Activated CD8-positive, alpha-beta memory T cell treated with anti-CD3 and anti-CD28 coated beads, Interleukin-2, amount 10 ng/mL, durations not matched to agents 7 days and 5 days (primary cell): ENCODE measurements around the gene ERI3. TPM values are rescaled to one million over a fixed set of nuclear protein-coding genes. Genes with fewer than 3 reads are reported as not detected.

Source experiments
- ATAC-seq: fragments of 150-1000 bp; cut with Tn5 transposase; one replicate; pipeline ENCODE4 v1.10.0; 2021; ENCODE audit warnings: moderate library complexity
- CTCF ChIA-PET: fragments of 350-600 bp; sonication (Branson Sonifier 250); formaldehyde crosslinking; loops from one replicate; lab custom pipeline; 2021; ENCODE audit warnings: antibody characterized with exemption; lab: Charles Lee
- DNase-seq: peaks from one replicate; pipeline ENCODE4 v3.0.0-alpha.2; 2020
- H3K27ac Mint-ChIP-seq: one replicate; pipeline ENCODE4 v1.8.0; 2021; ENCODE audit warnings: mild to moderate bottlenecking, mixed read lengths
- H3K27me3 Mint-ChIP-seq: one replicate; pipeline ENCODE4 v1.8.0; 2021; ENCODE audit warnings: mixed read lengths
- H3K36me3 Mint-ChIP-seq: one replicate; pipeline ENCODE4 v1.8.0; 2021; ENCODE audit warnings: mild to moderate bottlenecking, mixed read lengths
- H3K4me1 Mint-ChIP-seq: one replicate; pipeline ENCODE4 v1.8.0; 2021; ENCODE audit warnings: mixed read lengths
- H3K4me3 Mint-ChIP-seq: one replicate; pipeline ENCODE4 v1.8.0; 2021; ENCODE audit warnings: mild to moderate bottlenecking, moderate library complexity, mixed read lengths
- H3K9me3 Mint-ChIP-seq: one replicate; pipeline ENCODE4 v1.8.0; 2022; ENCODE audit warnings: low read depth, mixed read lengths
- total RNA-seq, 2 experiments: library from RNA; stranded (reverse); gene quantifications; one replicate each; pipeline ENCODE4 v1.2.3, GENCODE V29; 2021

The ERI3 gene
- total RNA-seq, 2 experiments from 2014 or later = 27.2 to 30.4 TPM

- Mint-ChIP-seq H3K27ac (no peak overlapping the region), H3K4me1 (no peaks in the 10 kb centered on the region), H3K4me3 (no peak overlapping the region), H3K9me3 (no peaks in the 10 kb centered on the region), H3K27me3 (no peaks in the 10 kb centered on the region), H3K36me3 (peaks cover 3% of the 10 kb centered on the region)
- CTCF ChIA-PET = interaction anchor here (1.0 to 1.7 kb wide), 2 partner anchors 11 to 105 kb away, joined by 3 to 8 read pairs; no protein-coding TSS in a partner anchor
- no peak for ATAC-seq
- DNase-seq = no peak
These were observed 32.7 kb downstream of the ERI3 start for GRCh38 chr1:44322367-44322766.

GRCh38 chr1:44321466-44321865 lies 33.6 kb downstream of the ERI3 start:
- DNase-seq (no peak), ATAC-seq (no peak)
- Mint-ChIP-seq H3K36me3 (peaks cover 3% of the 10 kb centered on the region), H3K27ac (no peak overlapping the region), H3K4me3 (no peak overlapping the region), H3K4me1 (peaks cover 8% of the 10 kb centered on the region), H3K9me3 (no peaks in the 10 kb centered on the region), H3K27me3 (no peaks in the 10 kb centered on the region)
- CTCF ChIA-PET = interaction anchor here (1.7 kb wide), 1 partner anchor 104 kb away, joined by 8 read pairs; no protein-coding TSS in a partner anchor

DNA sequence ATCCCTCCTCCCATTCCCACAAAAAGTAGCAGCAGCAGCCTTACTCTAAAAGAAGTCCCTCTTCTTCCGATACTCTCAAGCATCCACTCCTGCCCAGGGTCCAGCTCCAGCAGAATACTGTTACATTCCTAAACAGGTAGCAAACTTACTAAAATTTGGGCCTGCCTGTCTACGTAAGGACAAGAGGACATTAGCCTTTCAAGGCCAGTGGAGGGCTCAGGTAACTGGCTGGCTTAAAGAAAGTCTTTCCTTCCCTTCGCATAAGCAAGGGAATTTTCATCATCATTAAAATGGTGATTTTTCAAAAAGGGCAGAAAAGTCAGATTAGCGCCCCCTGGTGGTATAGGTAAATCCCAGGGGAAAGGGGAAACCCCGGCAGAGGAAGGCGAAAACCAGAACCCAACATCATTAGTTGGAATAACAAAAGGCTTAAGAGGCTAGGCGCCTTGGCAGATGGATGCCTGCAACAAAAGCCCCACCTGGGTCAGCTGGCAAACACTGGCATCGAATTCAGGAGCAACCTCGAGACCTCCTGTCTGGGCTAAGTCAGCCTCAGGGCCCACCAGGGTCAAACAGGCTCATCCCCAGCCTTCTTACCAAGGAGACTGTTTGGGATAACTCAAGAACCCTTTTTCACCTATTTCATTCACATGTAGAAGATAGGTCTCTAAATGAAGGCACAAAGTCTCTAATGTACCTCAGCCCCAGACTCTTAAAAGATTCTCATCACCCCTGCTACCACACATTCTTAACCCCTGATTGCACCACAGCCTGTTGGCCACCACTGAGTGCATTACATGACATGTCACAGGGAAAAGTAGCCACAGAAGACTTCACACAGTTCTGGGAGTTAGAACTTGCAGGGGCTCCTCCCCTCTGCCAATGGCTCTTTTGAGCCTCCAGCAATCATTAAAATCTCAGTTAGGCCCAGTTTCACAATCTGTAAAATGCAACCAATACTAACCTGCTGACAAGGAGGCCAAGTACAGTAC lies 36.7 kb downstream of the ERI3 start:
- H3K4me1 Mint-ChIP-seq = peaks cover 11% of the 10 kb centered on the region

DNA sequence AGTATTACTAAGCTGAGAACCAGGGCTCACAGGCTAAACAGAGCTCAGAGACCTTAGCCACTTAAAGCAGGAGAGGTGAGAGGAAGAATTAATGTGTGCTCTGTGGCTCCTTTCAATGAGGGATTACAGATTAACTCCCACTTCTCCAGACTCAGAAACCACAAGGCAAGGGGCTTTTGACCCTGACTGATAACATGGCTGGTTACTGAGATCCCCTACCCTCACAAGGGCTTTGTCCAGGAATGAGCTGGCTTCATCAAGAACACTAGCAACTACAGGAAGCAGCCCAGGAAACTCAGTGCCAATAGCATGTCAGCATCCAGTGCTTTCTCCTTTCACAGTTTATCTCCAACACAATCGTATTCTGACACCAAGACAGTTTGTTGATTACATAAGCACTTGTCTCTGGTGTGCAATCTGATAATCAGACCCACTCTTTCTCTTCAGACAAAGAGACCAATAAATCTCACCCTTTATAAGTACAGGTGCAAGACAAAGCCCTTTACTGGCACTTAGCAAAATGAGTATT lies 38.8 kb downstream of the ERI3 start:
- H3K27ac Mint-ChIP-seq = no peak overlapping the region
- DNase-seq (no peak), ATAC-seq (no peak)
- no peak overlapping the region for H3K4me3 Mint-ChIP-seq
- H3K27me3 Mint-ChIP-seq = no peaks in the 10 kb centered on the region
- peaks cover 11% of the 10 kb centered on the region for H3K4me1 Mint-ChIP-seq
- no peaks in the 10 kb centered on the region for H3K9me3 Mint-ChIP-seq
- peaks cover 4% of the 10 kb centered on the region for H3K36me3 Mint-ChIP-seq
- CTCF ChIA-PET = interaction anchor here (0.8 to 1.7 kb wide), 4 partner anchors 22 to 337 kb away, joined by 3 to 6 read pairs (median 5); no protein-coding TSS in a partner anchor

More for the DNA sequence above, 36.7 kb downstream of the ERI3 start:
- peaks cover 3% of the 10 kb centered on the region for H3K36me3 Mint-ChIP-seq
- no peak overlapping the region for H3K27ac Mint-ChIP-seq
- H3K27me3 Mint-ChIP-seq = no peaks in the 10 kb centered on the region
- ATAC-seq (no peak), DNase-seq (peak; percentile 46)
- no peak overlapping the region for H3K4me3 Mint-ChIP-seq
- CTCF ChIA-PET = interaction anchor here (0.6 to 3.3 kb wide), 8 partner anchors 9 to 344 kb away, joined by 3 to 19 read pairs (median 4); no protein-coding TSS in a partner anchor
- no peaks in the 10 kb centered on the region for H3K9me3 Mint-ChIP-seq

GRCh38 chr1:44315521-44315920 lies 39.5 kb downstream of the ERI3 start:
- Mint-ChIP-seq H3K27me3 (no peaks in the 10 kb centered on the region), H3K36me3 (peaks cover 4% of the 10 kb centered on the region), H3K27ac (no peak overlapping the region), H3K4me1 (peaks cover 11% of the 10 kb centered on the region), H3K9me3 (no peaks in the 10 kb centered on the region), H3K4me3 (no peak overlapping the region)
- ATAC-seq = no peak
- DNase-seq = no peak
- CTCF ChIA-PET = interaction anchor here (1.4 to 1.7 kb wide), 3 partner anchors 23 to 337 kb away, joined by 3 to 6 read pairs (median 6); no protein-coding TSS in a partner anchor

DNA sequence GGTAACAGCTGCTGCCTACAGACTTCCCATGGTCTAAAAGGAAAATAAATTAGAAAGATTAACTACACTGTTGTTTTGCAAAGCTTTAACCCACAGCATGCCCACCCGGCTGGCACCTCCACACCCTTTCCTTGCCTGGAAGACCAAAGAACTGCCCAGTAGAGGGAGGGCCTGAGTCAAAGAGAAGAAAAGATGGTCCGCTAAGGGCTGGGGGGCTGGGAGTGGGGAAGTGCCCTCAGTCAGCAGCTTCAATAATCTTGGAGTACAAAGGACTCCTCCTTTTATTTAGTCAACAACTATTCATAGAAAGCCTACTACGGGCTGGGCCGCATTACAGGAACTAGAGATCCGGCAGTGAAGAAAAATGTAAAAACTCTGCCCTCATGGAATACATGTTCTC lies 40.6 kb downstream of the ERI3 start:
- CTCF ChIA-PET = no interaction called here

GRCh38 chr1:44313265-44313918 lies 41.7 kb downstream of the ERI3 start:
- DNase-seq (no peak), ATAC-seq (no peak)
- CTCF ChIA-PET = interaction anchor here (0.8 kb wide), 1 partner anchor 96 kb away, joined by 4 read pairs; no protein-coding TSS in a partner anchor
- Mint-ChIP-seq H3K4me1 (peaks cover 14% of the 10 kb centered on the region), H3K36me3 (peaks cover 4% of the 10 kb centered on the region), H3K27ac (no peak overlapping the region), H3K4me3 (no peak overlapping the region), H3K27me3 (no peaks in the 10 kb centered on the region), H3K9me3 (no peaks in the 10 kb centered on the region)

More for the DNA sequence above, 40.6 kb downstream of the ERI3 start:
- Mint-ChIP-seq H3K27ac (no peak overlapping the region), H3K4me3 (no peak overlapping the region), H3K9me3 (no peaks in the 10 kb centered on the region), H3K36me3 (peaks cover 7% of the 10 kb centered on the region), H3K27me3 (no peaks in the 10 kb centered on the region), H3K4me1 (peaks cover 14% of the 10 kb centered on the region)
- DNase-seq (no peak), ATAC-seq (no peak)

- Mint-ChIP-seq H3K4me1 (peaks cover 14% of the 10 kb centered on the region), H3K36me3 (peaks cover 7% of the 10 kb centered on the region), H3K27ac (no peak overlapping the region), H3K9me3 (no peaks in the 10 kb centered on the region), H3K4me3 (no peak overlapping the region), H3K27me3 (no peaks in the 10 kb centered on the region)
- CTCF ChIA-PET = interaction anchor here (1.2 kb wide), 1 partner anchor 10 kb away, joined by 3 read pairs; no protein-coding TSS in a partner anchor
- DNase-seq (no peak), ATAC-seq (no peak)
These were observed 42.5 kb downstream of the ERI3 start for GRCh38 chr1:44312399-44313196.

DNA sequence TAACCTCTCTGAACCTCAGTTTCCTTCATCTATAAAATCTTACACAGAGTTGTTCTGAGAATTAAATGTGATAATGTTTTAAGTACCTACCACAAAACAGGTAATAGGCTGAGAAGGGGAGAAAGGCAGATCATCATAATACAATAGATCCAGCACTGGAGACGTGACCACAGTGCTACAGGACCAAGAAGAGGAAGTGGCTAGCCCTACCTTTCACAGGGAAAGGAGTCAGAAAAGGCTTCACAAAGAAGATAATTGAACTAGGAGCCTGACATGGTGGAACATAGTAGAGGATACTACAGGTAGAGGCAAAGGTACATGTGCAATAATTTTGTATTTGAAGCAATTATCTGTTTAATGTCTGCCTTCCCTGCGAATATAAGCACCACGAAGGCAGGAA lies 45.1 kb downstream of the ERI3 start:
- no peak overlapping the region for H3K4me3 Mint-ChIP-seq
- peaks cover 5% of the 10 kb centered on the region for H3K4me1 Mint-ChIP-seq
- H3K9me3 Mint-ChIP-seq = no peaks in the 10 kb centered on the region
- H3K36me3 Mint-ChIP-seq = peaks cover 10% of the 10 kb centered on the region
- H3K27me3 Mint-ChIP-seq = no peaks in the 10 kb centered on the region
- ATAC-seq (no peak), DNase-seq (no peak)
- CTCF ChIA-PET = no interaction called here
- H3K27ac Mint-ChIP-seq = no peak overlapping the region

DNA sequence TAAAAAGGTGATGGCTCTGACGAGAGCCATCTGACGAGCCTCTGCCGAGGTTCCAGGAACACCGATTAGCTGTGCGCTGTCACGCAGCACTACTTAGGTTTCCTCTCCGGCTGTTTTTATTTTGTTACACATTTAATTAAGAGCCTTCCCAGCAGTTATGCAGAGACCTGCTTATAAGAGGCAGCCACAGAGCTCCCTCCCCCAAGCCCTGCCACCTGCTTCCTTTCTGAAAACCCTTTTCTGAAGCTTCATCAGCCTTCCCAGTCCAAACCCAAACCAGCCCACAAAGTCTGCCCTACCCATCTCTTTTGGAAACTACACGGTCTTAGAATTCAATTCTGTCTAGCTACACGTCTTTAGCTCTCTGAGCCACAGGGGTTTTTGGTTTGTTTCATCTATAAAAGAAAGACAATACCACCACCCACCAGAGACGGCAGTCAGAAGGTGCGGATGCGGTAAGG lies 49.1 kb downstream of the ERI3 start:
- Mint-ChIP-seq H3K4me1 (peaks cover 5% of the 10 kb centered on the region), H3K4me3 (no peak overlapping the region), H3K36me3 (peaks cover 8% of the 10 kb centered on the region), H3K9me3 (no peaks in the 10 kb centered on the region), H3K27me3 (no peaks in the 10 kb centered on the region), H3K27ac (no peak overlapping the region)
- DNase-seq (no peak), ATAC-seq (peak; percentile 39)
- CTCF ChIA-PET = no interaction called here

DNA sequence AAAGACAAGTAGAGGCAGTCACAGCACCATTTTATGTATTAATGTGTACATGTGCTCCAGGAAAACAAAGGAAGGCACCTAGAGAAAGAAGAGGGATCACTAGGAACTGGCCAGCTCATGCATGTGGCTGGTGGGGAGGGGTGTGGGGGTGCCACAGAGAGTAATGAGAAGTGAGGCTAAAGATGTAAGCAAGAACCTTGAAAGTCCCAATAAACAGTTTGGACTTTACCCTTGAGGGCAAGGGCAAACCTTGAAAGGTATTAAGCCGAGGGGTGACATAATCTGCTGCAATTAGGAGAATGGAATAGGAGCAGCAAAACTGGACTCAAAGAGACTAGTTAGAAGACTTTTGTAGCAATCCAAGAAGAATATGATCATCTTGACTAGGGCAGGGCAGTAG lies 51.5 kb downstream of the ERI3 start:
- CTCF ChIA-PET = no interaction called here

DNA sequence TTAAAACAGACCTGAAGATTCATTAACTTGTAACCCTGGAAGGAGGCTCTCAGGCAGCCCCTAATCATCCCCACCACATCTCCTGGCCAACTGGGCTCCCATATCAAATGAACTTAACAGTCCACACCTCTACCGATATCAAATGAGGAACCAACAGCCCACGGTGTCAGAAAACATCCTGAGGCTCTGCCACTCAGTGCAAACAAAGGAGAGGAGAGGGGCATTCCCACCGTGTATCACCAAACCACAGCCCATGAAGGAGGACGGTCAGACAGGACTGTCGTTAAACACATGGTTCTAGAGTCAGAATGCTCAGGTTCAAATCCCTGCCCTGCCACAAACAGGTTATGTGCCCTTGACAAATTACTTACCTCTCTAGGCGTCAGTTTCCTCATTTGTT lies 52.5 kb downstream of the ERI3 start:
- CTCF ChIA-PET = no interaction called here
- ATAC-seq (no peak), DNase-seq (no peak)
- Mint-ChIP-seq H3K9me3 (no peaks in the 10 kb centered on the region), H3K4me3 (no peak overlapping the region), H3K27me3 (no peaks in the 10 kb centered on the region), H3K4me1 (peaks cover 2% of the 10 kb centered on the region), H3K36me3 (peaks cover 5% of the 10 kb centered on the region), H3K27ac (no peak overlapping the region)

More for the DNA sequence above, 51.5 kb downstream of the ERI3 start:
- no peak for ATAC-seq
- no peak overlapping the region for H3K27ac Mint-ChIP-seq
- H3K27me3 Mint-ChIP-seq = no peaks in the 10 kb centered on the region
- H3K36me3 Mint-ChIP-seq = peaks cover 5% of the 10 kb centered on the region
- no peak for DNase-seq
- peaks cover 2% of the 10 kb centered on the region for H3K4me1 Mint-ChIP-seq
- no peaks in the 10 kb centered on the region for H3K9me3 Mint-ChIP-seq
- no peak overlapping the region for H3K4me3 Mint-ChIP-seq
